Measurements from ENCODE around the gene CPHXL2.

- TF ChIP-seq CTCF (IDR thresholded peaks at IDR 0.05), result no peak
- TF ChIP-seq POLR2A (IDR thresholded peaks at IDR 0.05), result no peak
Measured at GRCh38 chr16:75620326-75621169, 56.3 kb downstream of the CPHXL2 start.
